K562 (cell line): ENCODE measurements around the gene HMGCL. TPM values are rescaled to one million over a fixed set of nuclear protein-coding genes. Genes with fewer than 3 reads are reported as not detected.

Experiments used
- ARHGAP35 ChIP-seq: fragments of 450-650 bp; IDR thresholded peaks from 2 replicates; pipeline ENCODE4 v1.6.1; 2018; ENCODE audit not compliant: partially characterized antibody
- BCL6 ChIP-seq: fragments of 250-450 bp; sonication (Bioruptor Pico); IDR thresholded peaks from 2 replicates; pipeline ENCODE4 v1.4.0; 2020
- ELF1 ChIP-seq: fragments of 200-800 bp; sonication (Bioruptor generic); IDR thresholded peaks from 2 replicates; pipeline ENCODE4 v1.6.1; 2016; ENCODE audit warnings: missing genetic modification characterization, missing compliant biosample characterization
- ESRRB ChIP-seq: fragments of 250-450 bp; sonication (Bioruptor Pico); IDR thresholded peaks from 2 replicates; pipeline ENCODE4 v1.5.0; 2020; ENCODE audit warnings: mild to moderate bottlenecking, moderate library complexity, borderline replicate concordance
- ETV1 ChIP-seq: fragments of 450-650 bp; conservative IDR thresholded peaks from 2 replicates; pipeline ENCODE4 v1.6.1; 2016; ENCODE audit warnings: missing genetic modification characterization, control low read depth, low read depth, missing compliant biosample characterization
- HDAC1 ChIP-seq, 2 experiments: fragments of 450-650 bp; IDR thresholded peaks; 2 replicates each; pipeline ENCODE4 v1.6.1; 2016 to 2017; ENCODE audit warnings: inconsistent platforms in 1 of 2, mild to moderate bottlenecking in 1 of 2, moderate library complexity in 1 of 2
- LEF1 ChIP-seq: fragments of 450-650 bp; IDR thresholded peaks from 2 replicates; pipeline ENCODE4 v1.6.1; 2016; ENCODE audit warnings: mild to moderate bottlenecking
- MED1 ChIP-seq: sonication (generic); formaldehyde crosslinking; IDR thresholded peaks from 2 replicates; pipeline ENCODE4 v1.8.1; 2023; ENCODE audit warnings: missing genetic modification reagents, borderline replicate concordance
- NFIX ChIP-seq: fragments of 250-450 bp; sonication (Bioruptor Pico); IDR thresholded peaks from 2 replicates; pipeline ENCODE4 v1.4.0; 2020; ENCODE audit warnings: low read depth, mild to moderate bottlenecking, moderate library complexity
- PHF20 ChIP-seq: fragments of 450-650 bp; IDR thresholded peaks from 2 replicates; pipeline ENCODE4 v1.6.1; 2018; ENCODE audit not compliant: partially characterized antibody
- PHF8 ChIP-seq: fragments of 200-600 bp; sonication (generic); IDR thresholded peaks from 2 replicates; pipeline ENCODE4 v1.6.1; 2012; ENCODE audit warnings: mixed run types, mild to moderate bottlenecking, inconsistent platforms, low read length, moderate library complexity, borderline replicate concordance
- POLR2AphosphoS2 ChIP-seq: IDR thresholded peaks from 2 replicates; pipeline ENCODE4 v1.6.1; 2012; ENCODE audit warnings: low read length, improper control_type of control experiment
- PRPF4 ChIP-seq: fragments of 200-400 bp; formaldehyde crosslinking; IDR thresholded peaks from one replicate; pipeline ENCODE4 v1.6.1; 2017; ENCODE audit warnings: low read length, low read depth, mild to moderate bottlenecking; ENCODE audit not compliant: insufficient read depth, poor library complexity, severe bottlenecking
- PTRF ChIP-seq: fragments of 450-650 bp; IDR thresholded peaks from 2 replicates; pipeline ENCODE4 v1.6.1; 2016; ENCODE audit warnings: mild to moderate bottlenecking, missing genetic modification characterization, missing compliant biosample characterization
- RBM14 ChIP-seq: fragments of 200-400 bp; formaldehyde crosslinking; IDR thresholded peaks from 2 replicates; pipeline ENCODE4 v1.6.1; 2018; ENCODE audit warnings: low read depth, mild to moderate bottlenecking, low read length, moderate library complexity, borderline replicate concordance; ENCODE audit not compliant: insufficient read depth
- RHOXF2B ChIP-seq: fragments of 250-450 bp; sonication (Bioruptor Pico); conservative IDR thresholded peaks from 2 replicates; pipeline ENCODE4 v1.5.1; 2021
- SOX6 ChIP-seq: fragments of 450-650 bp; IDR thresholded peaks from 2 replicates; pipeline ENCODE4 v1.6.1; 2014; ENCODE audit warnings: mild to moderate bottlenecking
- SRSF1 ChIP-seq: fragments of 200-400 bp; formaldehyde crosslinking; IDR thresholded peaks from 2 replicates; pipeline ENCODE4 v1.6.1; 2017; ENCODE audit warnings: mild to moderate bottlenecking, low read depth, low read length, moderate library complexity
- TCF3 ChIP-seq: sonication (generic); formaldehyde crosslinking; IDR thresholded peaks from 2 replicates; pipeline ENCODE4 v1.4.0; 2020; ENCODE audit warnings: mild to moderate bottlenecking, missing genetic modification reagents
- TGIF2 ChIP-seq: sonication (generic); formaldehyde crosslinking; IDR thresholded peaks from 2 replicates; pipeline ENCODE4 v1.8.1; 2022; ENCODE audit warnings: mild to moderate bottlenecking, missing genetic modification reagents, moderate library complexity
- ZNF133 ChIP-seq: fragments of 250-450 bp; sonication (Bioruptor Pico); IDR thresholded peaks from 2 replicates; pipeline ENCODE4 v1.4.0; 2020; ENCODE audit warnings: mild to moderate bottlenecking
- ZNF134 ChIP-seq: fragments of 250-450 bp; sonication (Bioruptor Pico); conservative IDR thresholded peaks from 2 replicates; pipeline ENCODE4 v1.4.0; 2020
- ZNF175 ChIP-seq: fragments of 200-800 bp; sonication (Bioruptor generic); IDR thresholded peaks from 2 replicates; pipeline ENCODE4 v1.6.1; 2016; ENCODE audit warnings: low read depth, mild to moderate bottlenecking, missing genetic modification characterization, missing compliant biosample characterization
- ZNF24 ChIP-seq: fragments of 450-650 bp; IDR thresholded peaks from 2 replicates; pipeline ENCODE4 v1.6.1; 2016
- ZNF282 ChIP-seq: sonication (generic); formaldehyde crosslinking; IDR thresholded peaks from 2 replicates; pipeline ENCODE4 v1.8.1; 2023; ENCODE audit warnings: missing genetic modification reagents
- ZNF347 ChIP-seq: fragments of 450-650 bp; formaldehyde crosslinking; IDR thresholded peaks from 2 replicates; pipeline ENCODE4 v1.4.0; 2020; ENCODE audit warnings: low read depth, mild to moderate bottlenecking, moderate library complexity
- polyA plus RNA-seq, 8 experiments: library from polyadenylated mRNA; depleted of rRNA in 4 of 8; stranded (reverse) in 5 of 8; unstranded in 3 of 8; fragments of >200 nt; fragmentation: Nextera tagmentation in 2 of 8; fragmentation: Illumina TruSeq in 1 of 8; extraction: Ambion mirVana in 2 of 8; extraction: Trizol in 1 of 8; gene quantifications; 2 replicates each; pipeline versions ENCODE4 v1.2.1 to v1.2.3, GENCODE V29; 2011 to 2014; ENCODE audit warnings: inconsistent platforms in 1 of 8, missing spikeins in 1 of 8
- total RNA-seq, 7 experiments: library from RNA; depleted of rRNA in 6 of 7; stranded (reverse); fragments of >200 nt in 6 of 7; fragmentation: Illumina TruSeq in 2 of 7; extraction: Trizol in 2 of 7; gene quantifications; 2 replicates each; pipeline versions ENCODE4 v1.2.1 to v1.2.3, GENCODE V29; 2011 to 2021; ENCODE audit warnings: low replicate concordance in 1 of 7
- TF ChIP-seq, protein P1 (sequence below): fragments of 250-450 bp; sonication (Bioruptor Pico); IDR thresholded peaks from 2 replicates; pipeline ENCODE4 v1.5.0; 2022; ENCODE audit warnings: mild to moderate bottlenecking
- TF ChIP-seq, protein P2 (sequence below): sonication (generic); formaldehyde crosslinking; IDR thresholded peaks from 2 replicates; pipeline ENCODE4 v1.8.1; 2023; ENCODE audit warnings: mild to moderate bottlenecking, missing genetic modification reagents

The HMGCL gene
- total and polyA plus RNA-seq, 9 of the 15 experiments (the other 6 are each of a cell fraction or from before 2014, with no cell fraction given), result 18.0 to 82.2 (median 24.2) TPM

DNA sequence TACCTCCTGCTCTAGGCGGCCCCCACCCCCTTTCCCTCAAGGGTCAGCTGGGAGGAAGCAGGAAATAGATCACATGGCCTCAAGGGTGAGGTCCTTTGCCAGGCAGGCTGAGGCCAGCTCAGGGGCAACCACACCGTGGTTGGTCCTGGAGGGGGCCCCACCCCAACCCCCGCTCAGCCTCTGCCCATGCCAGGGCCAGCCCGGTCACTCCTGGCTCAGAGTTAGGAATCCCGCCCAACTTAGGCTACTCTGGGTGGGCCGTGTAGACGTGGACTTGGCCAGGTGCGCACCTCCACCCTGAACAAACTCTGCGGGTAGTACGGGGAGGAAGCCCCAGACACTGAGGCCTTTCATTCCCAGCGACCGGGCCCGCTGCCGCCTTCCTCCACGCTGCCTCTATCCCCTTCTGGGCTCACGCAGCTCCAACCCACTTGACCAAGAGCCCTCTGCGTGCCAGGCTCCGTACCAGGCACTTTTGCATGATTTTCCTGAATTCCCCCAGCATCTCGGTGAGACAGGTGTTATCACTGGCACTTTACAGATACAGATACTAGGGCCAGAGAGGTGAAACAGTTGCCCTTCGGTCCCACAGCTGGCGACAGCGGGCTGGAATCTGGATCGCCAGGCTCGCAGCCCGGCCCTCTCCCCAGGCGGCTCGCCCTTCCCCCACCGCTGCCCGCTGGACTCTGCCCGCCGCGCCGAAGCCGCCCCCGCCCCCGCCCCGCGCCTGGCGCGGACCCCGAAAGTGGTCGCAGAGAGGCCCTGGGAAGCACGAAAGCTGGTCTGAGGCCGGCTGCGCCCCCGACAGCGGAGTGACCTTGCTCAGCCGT, 25.4 kb downstream of the HMGCL start (continued):
- TF ChIP-seq NFIX, result no peak
- no peak; the same call in 1 of the 2 replicates for TF ChIP-seq BCL6 (CRISPR knock-in tag)
- TF ChIP-seq PHF20, result peak; percentile 48
- TF ChIP-seq PRPF4, result no peak
- TF ChIP-seq PHF8, result peak; percentile 42; the same call in 1 of the 2 replicates
- TF ChIP-seq ESRRB (CRISPR knock-in tag), result no peak; the same call in 1 of the 2 replicates
- 0 out of 2 replicates have a peak, but pooled peaks have one; percentile 19 for TF ChIP-seq LEF1
- no peak for TF ChIP-seq ZNF282 (CRISPR knock-in tag)
- TF ChIP-seq SRSF1, result no peak
- no peak for TF ChIP-seq TCF3 (CRISPR knock-in tag)
- 0 out of 2 replicates have a peak, but pooled peaks have one; percentile 19 for TF ChIP-seq ZNF134
- TF ChIP-seq MED1, result no peak
- TF ChIP-seq POLR2AphosphoS2, result peak; percentile 71; the same call in 1 of the 2 replicates
- TF ChIP-seq, protein P1, sequence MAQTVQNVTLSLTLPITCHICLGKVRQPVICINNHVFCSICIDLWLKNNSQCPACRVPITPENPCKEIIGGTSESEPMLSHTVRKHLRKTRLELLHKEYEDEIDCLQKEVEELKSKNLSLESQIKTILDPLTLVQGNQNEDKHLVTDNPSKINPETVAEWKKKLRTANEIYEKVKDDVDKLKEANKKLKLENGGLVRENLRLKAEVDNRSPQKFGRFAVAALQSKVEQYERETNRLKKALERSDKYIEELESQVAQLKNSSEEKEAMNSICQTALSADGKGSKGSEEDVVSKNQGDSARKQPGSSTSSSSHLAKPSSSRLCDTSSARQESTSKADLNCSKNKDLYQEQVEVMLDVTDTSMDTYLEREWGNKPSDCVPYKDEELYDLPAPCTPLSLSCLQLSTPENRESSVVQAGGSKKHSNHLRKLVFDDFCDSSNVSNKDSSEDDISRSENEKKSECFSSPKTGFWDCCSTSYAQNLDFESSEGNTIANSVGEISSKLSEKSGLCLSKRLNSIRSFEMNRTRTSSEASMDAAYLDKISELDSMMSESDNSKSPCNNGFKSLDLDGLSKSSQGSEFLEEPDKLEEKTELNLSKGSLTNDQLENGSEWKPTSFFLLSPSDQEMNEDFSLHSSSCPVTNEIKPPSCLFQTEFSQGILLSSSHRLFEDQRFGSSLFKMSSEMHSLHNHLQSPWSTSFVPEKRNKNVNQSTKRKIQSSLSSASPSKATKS, result no peak
- no peak for TF ChIP-seq ELF1 (tag)
- TF ChIP-seq TGIF2, result no peak
- no peak for TF ChIP-seq SOX6
- peak in 1 of 2 experiments; percentile 57; a peak in 1 of 4 replicates for TF ChIP-seq HDAC1 (IDR thresholded peaks at IDR 0.05)
- TF ChIP-seq ZNF133, result no peak
- TF ChIP-seq, protein P2, sequence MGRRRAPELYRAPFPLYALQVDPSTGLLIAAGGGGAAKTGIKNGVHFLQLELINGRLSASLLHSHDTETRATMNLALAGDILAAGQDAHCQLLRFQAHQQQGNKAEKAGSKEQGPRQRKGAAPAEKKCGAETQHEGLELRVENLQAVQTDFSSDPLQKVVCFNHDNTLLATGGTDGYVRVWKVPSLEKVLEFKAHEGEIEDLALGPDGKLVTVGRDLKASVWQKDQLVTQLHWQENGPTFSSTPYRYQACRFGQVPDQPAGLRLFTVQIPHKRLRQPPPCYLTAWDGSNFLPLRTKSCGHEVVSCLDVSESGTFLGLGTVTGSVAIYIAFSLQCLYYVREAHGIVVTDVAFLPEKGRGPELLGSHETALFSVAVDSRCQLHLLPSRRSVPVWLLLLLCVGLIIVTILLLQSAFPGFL (CRISPR knock-in tag), result no peak
- no peak for TF ChIP-seq PTRF (tag)
- no peak for TF ChIP-seq ARHGAP35
- TF ChIP-seq RHOXF2B, result no peak
- TF ChIP-seq RBM14, result no peak
- peak; percentile 90 for TF ChIP-seq ZNF175 (CRISPR knock-in tag)
- peak; percentile 54 for TF ChIP-seq ETV1
- TF ChIP-seq ZNF24, result no peak
- no peak for TF ChIP-seq ZNF347 (CRISPR knock-in tag)
